Esophagus squamous epithelium (tissue), 5 donors: ENCODE data around the gene ABCG2. TPM values are rescaled to one million over a fixed set of nuclear protein-coding genes. Genes with fewer than 3 reads are reported as not detected.

Source experiments
- DNase-seq: peaks from one replicate; lab custom pipeline; 2025; lab: John Stamatoyannopoulos, UW
- H3K27ac ChIP-seq, 4 donors: fragments of 200-600 bp; sonication (generic); one replicate each; pipeline ENCODE4 v1.5.1; 2016 to 2019; ENCODE audit warnings: mild to moderate bottlenecking in 1 of 4
- H3K27me3 ChIP-seq, 4 donors: fragments of 200-600 bp; sonication (generic); 1 replicate in 3 of 4; 2 replicates in 1 of 4; pipeline versions ENCODE4 v1.5.1 to v1.6.0; 2017 to 2021; ENCODE audit warnings: antibody characterized with exemption in 1 of 4
- H3K36me3 ChIP-seq, 3 donors: fragments of 200-600 bp; sonication (generic); one replicate each; pipeline ENCODE4 v1.5.1; 2016 to 2019
- H3K4me1 ChIP-seq, 3 donors: fragments of 200-600 bp; sonication (generic); one replicate each; pipeline ENCODE4 v1.5.1; 2017 to 2019
- H3K4me3 ChIP-seq, 4 donors: fragments of 200-600 bp; sonication (generic); 1 replicate in 3 of 4; 2 replicates in 1 of 4; pipeline ENCODE4 v1.5.1; 2016 to 2019; ENCODE audit warnings: mild to moderate bottlenecking in 2 of 4, moderate library complexity in 1 of 4
- H3K9me3 ChIP-seq, 3 donors: fragments of 200-600 bp; sonication (generic); one replicate each; pipeline ENCODE4 v1.5.1; 2016 to 2019
- POLR2A ChIP-seq, 4 donors: fragments of 450-650 bp; IDR thresholded peaks; one replicate each; pipeline ENCODE4 v1.6.1; 2017; ENCODE audit warnings: antibody characterized with exemption in 4 of 4, mild to moderate bottlenecking in 4 of 4, moderate library complexity in 3 of 4
- WGBS, 2 donors: methylation state at CpG; one replicate each; pipeline ENCODE4 v1.1.5; 2018; 5-methylcytosine and 5-hydroxymethylcytosine counted together
- intact Hi-C: fragments of 100-400 bp; cut with DNase I; formaldehyde crosslinking; loops from one replicate; pipeline ENCODE4 v1.15.0; 2022
- total RNA-seq, 4 donors: library from RNA; depleted of rRNA; stranded (reverse); fragments of >200 nt; gene quantifications; one replicate each; pipeline ENCODE4 v1.1.0, GENCODE V29; 2016
- TF ChIP-seq, protein P1 (sequence below), 6 experiments: fragments of 450-650 bp in 4 of 6; fragments of 200-600 bp in 2 of 6; sonication (generic) in 2 of 6; IDR thresholded peaks; one replicate each; pipeline ENCODE4 v1.5.1; 2016 to 2019; ENCODE audit warnings: antibody characterized with exemption in 6 of 6, mild to moderate bottlenecking in 4 of 6, moderate library complexity in 4 of 6
- donor health status: DM: yes; HTN: yes; CAD: no.

The ABCG2 gene
- total RNA-seq, 4 donors from 2014 or later: 0.76 to 7.1 (median 3.6) TPM

GRCh38 chr4:88179261-88179660 is 20.8 kb upstream of the ABCG2 start:
- intact Hi-C loops: no loop called here
- no peak for DNase-seq
- Histone ChIP-seq H3K27ac (no peak overlapping the region), H3K27me3 (no peaks in the 10 kb centered on the region), H3K4me1 (peaks cover 6 to 18% (median 10%) of the 10 kb centered on the region in 3 donors), H3K4me3 (no peak overlapping the region), H3K9me3 (no peaks in the 10 kb centered on the region), H3K36me3 (no peaks in the 10 kb centered on the region)
- 64 to 72% methylated on average over 2 of the region's 4 CpGs for WGBS, 2 donors
- TF ChIP-seq POLR2A (IDR thresholded peaks at IDR 0.05): no peak
- TF ChIP-seq, protein P1, sequence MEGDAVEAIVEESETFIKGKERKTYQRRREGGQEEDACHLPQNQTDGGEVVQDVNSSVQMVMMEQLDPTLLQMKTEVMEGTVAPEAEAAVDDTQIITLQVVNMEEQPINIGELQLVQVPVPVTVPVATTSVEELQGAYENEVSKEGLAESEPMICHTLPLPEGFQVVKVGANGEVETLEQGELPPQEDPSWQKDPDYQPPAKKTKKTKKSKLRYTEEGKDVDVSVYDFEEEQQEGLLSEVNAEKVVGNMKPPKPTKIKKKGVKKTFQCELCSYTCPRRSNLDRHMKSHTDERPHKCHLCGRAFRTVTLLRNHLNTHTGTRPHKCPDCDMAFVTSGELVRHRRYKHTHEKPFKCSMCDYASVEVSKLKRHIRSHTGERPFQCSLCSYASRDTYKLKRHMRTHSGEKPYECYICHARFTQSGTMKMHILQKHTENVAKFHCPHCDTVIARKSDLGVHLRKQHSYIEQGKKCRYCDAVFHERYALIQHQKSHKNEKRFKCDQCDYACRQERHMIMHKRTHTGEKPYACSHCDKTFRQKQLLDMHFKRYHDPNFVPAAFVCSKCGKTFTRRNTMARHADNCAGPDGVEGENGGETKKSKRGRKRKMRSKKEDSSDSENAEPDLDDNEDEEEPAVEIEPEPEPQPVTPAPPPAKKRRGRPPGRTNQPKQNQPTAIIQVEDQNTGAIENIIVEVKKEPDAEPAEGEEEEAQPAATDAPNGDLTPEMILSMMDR (IDR thresholded peaks at IDR 0.05): no peak

- WGBS, 2 donors: 88% methylated on average over 1 of the region's 2 CpGs; no CpG with 5 or more reads in 1 of the 2 donors
- Histone ChIP-seq H3K9me3 (no peaks in the 10 kb centered on the region), H3K27me3 (no peaks in the 10 kb centered on the region), H3K4me3 (no peak overlapping the region), H3K4me1 (peaks cover 6 to 18% (median 10%) of the 10 kb centered on the region in 3 donors), H3K27ac (no peak overlapping the region), H3K36me3 (no peaks in the 10 kb centered on the region)
- intact Hi-C loops: no loop called here
- no peak for DNase-seq
- TF ChIP-seq, protein P1 (IDR thresholded peaks at IDR 0.05): no peak
- no peak for TF ChIP-seq POLR2A (IDR thresholded peaks at IDR 0.05)
These were observed 20.3 kb upstream of the ABCG2 start for GRCh38 chr4:88178626-88179231.

- WGBS, 2 donors: 42 to 44% methylated on average over 4 of the region's 4 CpGs
- no peak overlapping the region for H3K4me3 ChIP-seq
- intact Hi-C loops: no loop called here
- no peak overlapping the region for H3K27ac ChIP-seq
- TF ChIP-seq, protein P1 (IDR thresholded peaks at IDR 0.05): no peak
- TF ChIP-seq POLR2A (IDR thresholded peaks at IDR 0.05): no peak
- H3K9me3 ChIP-seq: no peaks in the 10 kb centered on the region
- H3K27me3 ChIP-seq: no peaks in the 10 kb centered on the region
- DNase-seq: no peak
- H3K4me1 ChIP-seq: peaks cover 6 to 18% (median 10%) of the 10 kb centered on the region in 3 donors
- H3K36me3 ChIP-seq: no peaks in the 10 kb centered on the region
These were observed 19.7 kb upstream of the ABCG2 start for GRCh38 chr4:88177983-88178625.

DNA sequence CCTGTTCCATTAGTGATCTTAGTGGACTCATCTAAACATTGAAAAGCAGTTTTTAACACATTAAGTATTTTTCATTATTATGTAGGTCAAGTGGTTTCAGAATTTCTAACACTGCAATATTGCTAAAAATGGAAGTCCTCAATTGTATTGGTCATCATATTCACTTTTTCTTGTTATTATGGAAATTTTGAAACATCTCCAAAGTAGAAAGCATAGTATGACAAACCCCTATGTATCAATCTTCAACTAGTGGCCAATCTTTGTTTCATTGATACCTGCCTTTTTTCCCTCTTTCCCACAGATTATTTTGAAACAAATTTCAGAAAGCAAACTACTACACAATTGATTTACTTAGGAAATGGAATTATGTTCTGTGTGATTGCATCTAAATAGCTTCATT is 14.5 kb upstream of the ABCG2 start:
- TF ChIP-seq, protein P1 (IDR thresholded peaks at IDR 0.05): no peak
- no peak for TF ChIP-seq POLR2A (IDR thresholded peaks at IDR 0.05)
- H3K4me1 ChIP-seq: peaks cover 4 to 5% (median 4%) of the 10 kb centered on the region in 3 donors
- DNase-seq: no peak
- no peaks in the 10 kb centered on the region for H3K27me3 ChIP-seq
- H3K27ac ChIP-seq: no peak overlapping the region
- no peaks in the 10 kb centered on the region for H3K36me3 ChIP-seq
- no peaks in the 10 kb centered on the region for H3K9me3 ChIP-seq
- intact Hi-C loops: no loop called here
- no peak overlapping the region for H3K4me3 ChIP-seq

GRCh38 chr4:88171206-88171605 is 12.8 kb upstream of the ABCG2 start:
- WGBS, 2 donors: 62 to 67% methylated on average over 2 of the region's 2 CpGs
- intact Hi-C loops: no loop called here

More at GRCh38 chr4:88171206-88171605, 12.8 kb upstream of the ABCG2 start:
- Histone ChIP-seq H3K9me3 (no peaks in the 10 kb centered on the region), H3K4me1 (no peaks in the 10 kb centered on the region), H3K27ac (no peak overlapping the region), H3K36me3 (no peaks in the 10 kb centered on the region), H3K4me3 (no peak overlapping the region), H3K27me3 (no peaks in the 10 kb centered on the region)
- TF ChIP-seq, protein P1 (IDR thresholded peaks at IDR 0.05): no peak
- no peak for TF ChIP-seq POLR2A (IDR thresholded peaks at IDR 0.05)
- DNase-seq: no peak
